Epithelial cell of esophagus (primary cell): ENCODE measurements around the gene PHACTR1.
"Not testable (repeated sequence)": the region's sequence is repeated elsewhere in the genome, so short reads cannot be mapped to it uniquely, and the experiment has no call there.

ENCODE experiments used
- DNase-seq: peaks from one replicate; pipeline ENCODE4 v3.0.0; 2010; ENCODE audit warnings: low read depth
- H3K4me3 ChIP-seq: 2 replicates; pipeline ENCODE4 v1.5.1; 2011; ENCODE audit warnings: mild to moderate bottlenecking, low read length, control low read depth
- CTCF ChIP-seq: IDR thresholded peaks from 2 replicates; pipeline ENCODE4 v1.5.1; 2011; ENCODE audit warnings: low read depth, mild to moderate bottlenecking, low read length, control low read depth, inconsistent platforms; ENCODE audit not compliant: insufficient read depth; ENCODE audit errors: missing control alignments

The PHACTR1 gene

GRCh38 chr6:12937971-12938370 is 221.4 kb downstream of the PHACTR1 start:
- no peak for TF ChIP-seq CTCF
- no peak overlapping the region for H3K4me3 ChIP-seq
- DNase-seq: no peak

- DNase-seq: no peak
- no peak overlapping the region for H3K4me3 ChIP-seq
- TF ChIP-seq CTCF: no peak
These were observed 222.7 kb downstream of the PHACTR1 start for GRCh38 chr6:12939314-12939713.

- no peak overlapping the region for H3K4me3 ChIP-seq
- no peak for TF ChIP-seq CTCF
- DNase-seq: peak; percentile 33
These were observed 224.9 kb downstream of the PHACTR1 start for GRCh38 chr6:12941422-12941821.

- no peak for DNase-seq
- no peak overlapping the region for H3K4me3 ChIP-seq
- TF ChIP-seq CTCF: no peak
These were observed 227.0 kb downstream of the PHACTR1 start for GRCh38 chr6:12943549-12943948.

- DNase-seq: no peak
- no peak overlapping the region for H3K4me3 ChIP-seq
- no peak for TF ChIP-seq CTCF
These were observed 227.4 kb downstream of the PHACTR1 start for GRCh38 chr6:12944001-12944400.

GRCh38 chr6:12944528-12944927 is 228.0 kb downstream of the PHACTR1 start:
- H3K4me3 ChIP-seq, DNase-seq: not testable (repeated sequence)

GRCh38 chr6:12947151-12947871 is 230.7 kb downstream of the PHACTR1 start:
- DNase-seq: no peak
- no peak for TF ChIP-seq CTCF
- H3K4me3 ChIP-seq: no peak overlapping the region

GRCh38 chr6:12947967-12948366 is 231.4 kb downstream of the PHACTR1 start:
- peak; percentile 4 for TF ChIP-seq CTCF
- no peak overlapping the region for H3K4me3 ChIP-seq
- no peak for DNase-seq
